ENCODE data around the gene TFF2.

Gene TFF2, protein sequence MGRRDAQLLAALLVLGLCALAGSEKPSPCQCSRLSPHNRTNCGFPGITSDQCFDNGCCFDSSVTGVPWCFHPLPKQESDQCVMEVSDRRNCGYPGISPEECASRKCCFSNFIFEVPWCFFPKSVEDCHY

DNA sequence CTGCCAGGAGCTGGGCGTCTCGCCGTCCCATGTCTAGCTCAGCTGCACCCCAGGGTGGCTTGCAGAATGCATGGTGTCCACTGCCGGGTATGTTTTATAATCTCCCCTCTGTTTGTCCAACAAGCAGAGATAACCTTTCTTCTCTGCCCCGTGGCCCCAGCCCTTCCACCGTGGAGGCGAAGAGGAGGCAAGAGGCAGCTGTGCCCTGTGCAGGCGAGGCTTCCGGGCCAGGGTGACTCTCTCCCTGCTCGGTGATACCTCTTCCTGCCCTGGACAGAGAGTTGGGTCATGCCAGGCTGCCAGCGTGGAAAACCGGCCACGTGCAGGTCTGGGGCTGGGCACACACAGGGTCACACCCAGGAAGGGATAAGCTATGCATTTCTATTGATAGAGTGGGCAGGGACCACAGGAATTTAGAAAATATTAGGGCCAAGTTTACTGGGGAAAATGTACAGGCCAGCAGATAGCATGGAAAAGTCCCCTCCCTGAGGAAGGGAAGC lies at the start of gene TFF2:
Gene TFF2, minus strand, starts transcription at position 68 of the 500 bp plus-strand sequence. Its CDS starts 37 bp downstream, at position 31.
- no peak for DNase-seq

DNA sequence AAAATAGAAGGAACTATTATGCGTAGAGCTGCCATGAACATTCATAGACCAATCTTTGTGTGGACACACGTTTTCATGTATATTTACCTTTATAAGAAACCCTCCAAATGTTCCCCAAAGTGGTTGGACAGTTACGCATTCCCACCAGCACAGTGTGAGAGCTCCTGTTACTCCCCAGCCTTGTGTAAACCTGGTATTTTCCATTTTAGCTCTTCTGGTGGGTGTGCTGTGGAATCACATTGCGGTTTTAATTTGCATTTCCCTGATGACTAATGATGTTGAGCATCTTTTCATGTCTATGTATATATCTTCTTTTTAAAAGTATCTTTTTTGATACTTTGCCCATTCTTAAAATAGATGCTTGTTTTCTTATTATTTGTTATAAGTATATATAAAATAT lies 49.7 kb upstream of the TFF2 start:
- DNase-seq = no peak

DNA sequence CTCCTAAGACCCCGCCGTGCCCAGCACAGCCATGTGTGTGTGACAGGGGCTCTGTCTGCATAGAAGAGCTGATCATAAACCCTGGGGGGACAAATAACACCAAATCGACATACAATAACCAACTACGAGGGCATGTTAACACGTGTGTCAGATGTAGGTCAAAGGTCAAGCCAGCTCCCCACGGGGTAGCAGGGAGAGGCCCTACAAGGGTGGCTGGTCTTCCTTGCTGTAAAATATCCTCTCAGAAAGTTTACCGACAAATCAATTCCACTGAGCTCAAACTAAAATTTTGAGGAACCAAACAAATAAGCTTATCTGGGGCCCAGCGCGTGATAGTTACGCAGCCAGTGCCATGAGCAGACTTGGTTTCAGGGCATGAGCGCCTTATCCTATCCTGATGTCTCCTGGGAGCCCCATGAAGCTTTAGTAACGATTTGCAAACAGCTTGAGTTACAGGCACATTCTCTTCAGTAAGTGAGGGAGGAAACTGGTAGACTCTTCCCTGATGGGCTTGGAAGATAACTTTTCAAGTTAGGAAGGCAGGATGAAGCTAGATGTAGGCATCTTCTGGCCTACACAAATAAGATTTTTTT lies 47.7 kb upstream of the TFF2 start:
- no peak for DNase-seq

DNA sequence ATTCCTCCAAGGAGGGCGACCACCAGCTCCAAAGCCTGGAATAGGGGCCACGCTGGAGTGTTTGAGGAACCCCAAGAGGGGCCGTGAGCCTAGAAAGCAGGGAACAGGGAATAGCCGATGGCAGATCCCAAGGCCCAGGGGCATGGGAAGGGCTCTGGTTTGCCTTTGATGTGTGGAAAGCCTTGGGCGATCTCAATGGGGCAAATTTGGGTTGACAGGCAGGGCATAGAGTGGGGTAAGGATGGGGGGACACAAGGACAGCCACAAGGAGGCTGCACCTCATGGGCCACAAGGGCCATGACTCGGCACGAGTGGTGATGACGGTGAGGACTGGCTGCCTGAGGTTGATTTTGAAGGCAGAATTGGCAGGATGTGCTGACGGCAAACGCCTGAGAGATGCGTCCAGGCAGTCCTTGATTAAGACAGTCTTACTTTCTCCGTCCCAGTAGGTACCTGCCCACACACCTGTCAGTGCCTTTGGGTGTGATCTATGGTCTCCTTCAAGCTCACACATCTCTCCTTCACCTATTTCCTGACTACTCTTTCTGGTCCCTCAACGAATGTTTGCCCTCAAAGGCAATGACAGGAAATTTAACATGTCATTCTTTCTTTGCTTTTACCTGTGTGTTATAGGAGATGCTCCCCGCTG lies 47.1 kb upstream of the TFF2 start:
- DNase-seq = peak; percentile 27

DNA sequence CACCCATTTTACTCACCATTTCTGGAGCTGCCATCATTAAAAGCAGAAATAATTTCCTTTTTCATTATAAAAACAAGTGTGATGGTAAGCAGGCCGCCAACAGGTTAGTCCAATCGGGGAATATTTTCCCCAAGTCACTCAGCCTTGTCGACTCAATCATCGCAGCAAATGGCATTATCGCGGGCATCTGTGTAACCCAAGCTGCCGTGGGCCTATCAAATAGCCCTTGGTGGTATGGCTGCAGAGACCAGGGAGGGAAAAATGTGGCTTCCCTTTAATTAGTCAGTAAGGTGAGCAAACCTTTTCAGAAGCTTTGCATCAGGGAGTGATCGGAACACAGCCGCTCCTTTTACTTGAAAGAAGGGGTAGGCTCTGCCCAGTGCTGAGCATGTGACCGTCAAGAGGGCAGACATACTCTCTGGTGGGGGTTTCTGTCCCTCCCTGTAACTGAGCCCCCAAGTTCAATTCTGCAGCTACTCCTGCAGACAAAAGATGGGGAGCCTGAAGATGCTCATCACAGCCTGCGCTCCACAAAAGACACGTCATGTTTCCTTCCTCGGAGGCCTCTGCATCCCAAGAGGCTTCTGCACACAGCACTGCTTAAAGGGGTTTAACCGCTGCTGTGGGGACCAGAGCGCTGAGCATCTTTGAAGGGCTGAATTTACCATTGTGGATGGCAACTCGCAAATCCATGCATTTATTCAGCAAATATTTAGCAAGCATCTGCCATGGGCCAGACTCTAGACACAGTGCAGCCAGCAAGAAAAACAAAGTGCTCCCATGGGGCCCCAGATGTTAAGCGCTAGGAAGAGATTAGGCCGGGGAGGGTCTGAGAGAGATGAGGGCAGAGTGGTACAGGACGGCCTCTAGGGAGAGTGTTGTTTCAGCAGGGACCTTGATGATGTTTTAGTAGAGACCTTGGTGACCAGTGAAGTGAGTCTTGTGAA lies 46.3 kb upstream of the TFF2 start:
- peak; percentile 21 for DNase-seq

DNA sequence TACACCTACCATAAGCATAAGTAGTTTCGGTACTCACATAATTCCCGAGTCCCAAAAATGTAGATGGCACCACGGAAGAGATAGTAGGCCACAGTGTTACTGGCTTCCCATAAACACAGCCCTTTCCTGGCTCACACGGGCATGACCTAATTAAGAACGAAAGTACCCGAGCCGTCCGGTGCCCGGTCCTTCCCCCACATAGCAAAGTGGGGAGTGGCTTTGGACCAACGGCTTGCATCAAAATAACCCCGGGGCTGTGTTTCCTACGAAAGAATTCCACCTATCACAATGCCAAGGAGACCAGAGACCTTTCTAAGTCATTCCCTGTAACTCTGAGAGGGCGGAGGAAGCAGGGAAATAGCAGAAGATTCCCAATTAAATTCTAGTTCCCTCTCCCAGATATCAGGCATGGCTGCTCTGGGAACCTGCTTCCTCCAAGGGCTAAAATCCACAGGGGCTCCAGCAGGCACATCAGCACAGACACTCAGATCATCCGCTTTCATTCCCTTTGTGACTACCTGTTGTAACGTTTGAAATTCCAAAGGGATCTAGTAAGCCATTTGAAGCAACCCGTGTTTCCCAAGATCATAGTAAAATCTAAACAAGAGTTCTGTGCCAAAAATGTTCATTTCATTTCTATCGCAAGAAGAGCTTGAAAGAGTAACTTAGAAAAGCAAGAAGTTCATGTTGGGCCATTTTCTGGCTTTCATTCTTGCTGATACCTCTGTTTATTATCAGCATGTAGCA lies 45.3 kb upstream of the TFF2 start, which contains the start of gene TMPRSS3:
Gene TMPRSS3, minus strand, starts transcription at position 148 of the 747 bp plus-strand sequence. CDS start 635 bp downstream, outside the sequence.
- no peak for DNase-seq

DNA sequence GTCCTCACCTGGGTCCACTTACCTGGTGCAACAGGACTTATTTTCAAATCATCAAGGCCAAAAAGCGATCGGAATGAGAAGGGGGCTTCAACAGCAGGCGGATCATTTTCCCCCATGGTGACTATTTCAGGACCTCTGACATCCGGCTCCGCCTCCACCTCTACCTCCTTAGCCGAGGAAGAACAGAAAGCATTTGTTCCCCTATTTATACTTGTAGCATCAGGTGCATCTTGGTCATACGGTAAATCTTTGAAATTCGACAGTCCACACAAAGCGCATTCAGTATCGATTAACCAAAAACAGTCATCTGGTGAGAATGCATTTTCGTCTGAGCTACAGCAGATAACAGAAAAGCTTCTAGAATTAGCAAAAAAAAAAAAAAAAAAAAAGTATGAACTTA lies 44.5 kb upstream of the TFF2 start:
- peak; percentile 19 for DNase-seq

DNA sequence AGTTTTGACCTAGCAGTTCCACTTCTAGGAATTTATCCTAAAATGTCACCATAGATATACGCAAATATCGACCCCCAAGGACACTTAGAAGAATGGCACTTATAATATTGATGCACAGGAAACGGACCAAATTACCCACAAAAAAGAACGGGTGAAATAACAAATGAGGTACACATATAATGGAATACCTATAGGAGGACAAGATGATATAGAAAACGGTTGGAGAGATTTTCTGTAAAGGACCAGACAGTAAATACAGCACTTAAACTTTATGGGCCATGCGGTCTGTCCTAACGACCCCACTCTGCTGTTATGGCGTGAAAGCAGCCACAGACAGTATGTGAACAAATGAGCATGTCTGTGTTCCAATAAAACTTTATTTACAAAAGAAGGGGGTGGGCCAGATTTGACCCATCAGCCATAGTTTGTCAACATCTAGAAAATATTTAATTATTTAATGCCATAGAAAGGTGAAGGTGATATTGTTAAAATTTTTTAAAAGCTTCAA lies 42.7 kb upstream of the TFF2 start:
- DNase-seq = no peak

DNA sequence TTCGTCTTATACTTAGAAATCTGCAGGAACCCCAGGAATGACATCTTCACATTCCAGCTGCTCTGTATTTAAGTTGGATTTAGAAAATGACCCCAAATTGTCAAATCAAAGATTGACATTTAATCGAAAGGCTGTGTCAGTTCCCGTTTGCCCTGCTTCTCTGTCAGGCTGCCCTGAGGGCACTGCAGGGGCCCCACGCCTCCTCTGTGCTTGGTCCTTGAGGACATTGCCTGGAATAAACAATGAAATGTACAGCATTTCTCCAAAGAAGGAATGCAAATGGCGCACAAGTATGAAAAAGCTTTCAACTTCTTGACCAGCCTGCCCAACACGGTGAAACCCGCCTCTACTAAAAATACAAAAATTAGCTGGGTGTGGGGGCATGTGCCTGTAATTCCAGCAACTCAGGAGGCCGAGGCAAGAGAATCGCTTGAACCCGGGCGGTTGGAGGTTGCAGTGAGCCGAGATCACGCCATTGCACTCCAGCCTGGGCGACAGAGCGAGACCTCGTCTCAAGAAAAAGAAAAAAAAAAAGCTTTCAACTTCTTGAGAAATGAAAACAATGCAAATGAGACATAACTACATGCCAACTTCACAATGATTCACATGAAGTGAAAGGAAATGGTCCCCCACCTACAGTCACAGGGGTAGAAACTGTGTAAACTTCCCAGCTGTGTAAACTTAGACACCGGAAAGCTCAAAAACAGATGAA lies 42.1 kb upstream of the TFF2 start:
- no peak for DNase-seq

DNA sequence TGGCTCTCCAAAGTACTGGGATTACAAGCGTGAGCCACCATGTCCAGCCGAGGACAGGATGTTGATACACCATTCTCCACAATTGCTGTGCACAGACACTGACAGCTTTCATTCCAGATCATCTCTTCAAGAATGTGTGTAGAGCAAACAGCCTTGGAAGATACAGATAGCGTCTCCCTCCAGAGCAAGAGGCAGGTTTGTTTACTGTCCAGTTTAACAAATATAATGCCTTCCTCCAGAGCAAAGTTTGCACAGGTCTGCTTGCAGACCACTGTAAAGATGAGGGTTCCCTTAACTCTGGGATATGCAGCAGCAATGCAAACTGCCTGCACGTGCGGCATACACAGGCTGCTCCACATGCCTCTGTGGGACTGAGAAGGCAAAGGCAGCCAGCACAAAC lies 40.5 kb upstream of the TFF2 start:
- DNase-seq = no peak

DNA sequence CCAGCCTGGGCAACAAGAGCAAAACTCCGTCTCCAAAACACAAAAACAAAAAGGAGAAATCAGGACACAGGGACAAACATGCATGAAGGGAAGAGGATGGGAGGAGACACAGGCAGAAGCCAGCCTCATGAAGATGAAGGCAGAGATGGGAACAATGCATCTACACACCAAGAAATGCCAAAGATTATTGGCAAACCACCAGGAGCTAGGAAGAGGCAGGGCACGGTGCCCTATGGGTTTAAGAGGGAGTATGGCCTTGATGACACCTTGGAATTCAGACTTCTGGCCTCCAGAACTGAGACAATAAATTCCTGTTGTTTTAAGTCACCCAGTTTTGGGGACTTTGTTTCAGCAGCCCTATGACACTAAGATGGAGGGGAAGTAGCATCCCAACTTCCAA lies 39.9 kb upstream of the TFF2 start:
- no peak for DNase-seq

DNA sequence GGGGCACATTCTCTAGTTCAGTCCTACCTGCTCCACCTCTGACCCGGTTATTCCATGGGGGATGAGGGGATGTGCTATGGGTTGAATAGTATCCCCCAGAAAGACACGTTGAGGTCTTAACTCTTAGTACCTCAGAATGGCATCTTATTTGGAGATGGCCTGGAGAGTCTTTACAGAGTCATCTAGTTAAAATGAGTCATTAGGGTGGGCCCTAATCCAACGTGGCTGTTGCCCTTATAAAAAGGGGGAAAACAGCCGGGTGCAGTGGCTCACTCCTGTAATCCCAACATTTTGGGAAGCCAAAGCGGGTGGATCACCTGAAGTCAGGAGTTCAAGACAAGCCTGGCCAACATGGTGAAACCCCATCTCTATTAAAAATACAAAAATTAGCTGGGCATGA lies 39.4 kb upstream of the TFF2 start:
- no peak for DNase-seq

DNA sequence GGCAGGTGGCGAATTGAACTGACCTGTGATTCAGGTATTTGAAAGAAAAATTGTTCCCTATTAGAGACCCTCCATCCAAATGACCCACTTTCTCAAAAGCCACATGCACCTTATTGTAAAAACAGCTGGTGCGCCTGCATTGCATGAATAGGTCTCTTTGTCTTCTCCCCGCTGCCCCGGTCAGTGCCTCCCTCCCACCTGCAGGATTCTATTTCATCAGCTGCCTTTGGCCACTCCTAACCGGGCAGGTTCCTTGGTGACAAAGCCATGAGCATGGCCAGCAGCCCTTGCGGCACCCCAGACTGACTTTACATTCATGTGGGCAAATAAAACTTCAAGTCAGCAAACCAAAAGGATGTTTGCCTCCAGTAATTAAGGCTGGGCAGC lies 38.6 kb upstream of the TFF2 start:
- no peak for DNase-seq

DNA sequence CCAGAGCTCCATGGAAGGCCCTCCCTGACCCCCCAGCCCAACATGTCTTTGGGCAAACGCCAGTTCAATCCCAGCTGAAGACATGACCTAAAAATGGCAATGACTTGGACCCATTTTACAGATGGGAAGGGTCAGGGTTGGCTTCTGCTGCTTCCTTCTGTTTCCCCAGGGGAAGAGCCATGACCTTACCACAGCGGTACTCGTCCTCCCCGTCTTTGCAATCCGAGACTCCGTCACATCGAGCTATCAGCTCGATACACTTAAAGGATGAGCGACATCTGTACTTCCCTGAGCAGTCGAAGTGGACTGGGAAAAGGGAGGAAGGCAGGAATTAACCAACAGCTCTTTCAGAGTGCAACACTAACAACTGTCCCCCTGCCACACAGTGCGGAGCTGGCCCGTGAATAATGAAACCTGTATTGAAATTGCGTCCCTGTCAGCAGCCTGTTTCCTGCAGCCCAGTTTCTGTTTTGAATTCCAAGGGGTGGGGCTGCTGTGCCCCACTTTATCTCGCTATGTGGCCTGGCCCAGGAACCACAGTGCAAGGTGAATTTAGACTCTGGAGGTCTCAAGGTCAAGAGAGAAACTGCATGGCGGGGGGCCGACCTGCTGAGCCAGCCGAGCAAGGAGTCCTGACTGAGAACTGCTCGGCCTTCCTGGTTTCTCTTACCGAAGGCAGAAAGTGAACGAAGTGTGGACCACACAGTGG lies 38.1 kb upstream of the TFF2 start:
- DNase-seq = no peak

DNA sequence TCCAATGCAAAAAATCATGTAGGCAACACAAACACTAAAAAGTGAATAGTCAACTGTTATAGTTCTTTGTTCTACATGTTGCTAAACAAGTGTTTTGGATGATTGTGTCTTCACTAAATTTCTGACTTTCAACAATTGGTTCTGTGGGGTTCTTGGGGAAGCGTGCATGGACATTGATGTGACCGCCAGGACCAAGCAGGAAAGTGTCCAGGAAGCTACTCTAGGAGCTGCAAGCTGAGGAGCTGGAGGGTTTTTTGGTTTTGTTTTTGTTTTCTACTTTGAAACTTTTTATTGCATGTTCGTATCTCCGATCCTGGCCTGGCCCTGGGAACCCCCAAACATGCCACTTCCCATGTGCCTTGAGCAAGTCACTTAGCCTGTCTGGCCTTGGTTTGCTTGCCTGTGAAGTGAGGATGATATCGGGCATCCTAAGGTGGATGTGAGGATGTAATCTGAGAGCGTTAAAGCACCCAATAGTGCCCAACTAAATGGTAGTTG lies 37.1 kb upstream of the TFF2 start:
- no peak for DNase-seq

DNA sequence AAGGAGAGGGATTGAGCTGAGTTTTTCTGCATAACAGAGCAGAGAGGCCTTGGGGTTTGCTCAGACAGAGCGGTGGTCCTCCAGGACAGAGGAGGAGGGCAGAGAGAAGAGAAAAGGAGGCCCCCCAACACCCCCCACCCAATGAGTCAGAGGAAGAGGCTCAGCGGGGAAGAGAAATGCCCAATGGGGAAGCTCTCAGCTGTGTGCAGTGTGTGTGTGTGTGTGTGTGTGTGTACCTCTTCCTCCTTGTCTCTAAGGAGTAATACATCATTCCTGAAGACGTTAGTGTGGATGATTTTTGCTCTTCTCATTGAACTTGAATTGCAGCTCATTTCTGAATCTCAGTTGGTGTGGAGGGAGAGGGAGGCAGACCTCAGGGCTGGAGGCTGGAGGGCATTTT lies 36.4 kb upstream of the TFF2 start:
- no peak for DNase-seq

DNA sequence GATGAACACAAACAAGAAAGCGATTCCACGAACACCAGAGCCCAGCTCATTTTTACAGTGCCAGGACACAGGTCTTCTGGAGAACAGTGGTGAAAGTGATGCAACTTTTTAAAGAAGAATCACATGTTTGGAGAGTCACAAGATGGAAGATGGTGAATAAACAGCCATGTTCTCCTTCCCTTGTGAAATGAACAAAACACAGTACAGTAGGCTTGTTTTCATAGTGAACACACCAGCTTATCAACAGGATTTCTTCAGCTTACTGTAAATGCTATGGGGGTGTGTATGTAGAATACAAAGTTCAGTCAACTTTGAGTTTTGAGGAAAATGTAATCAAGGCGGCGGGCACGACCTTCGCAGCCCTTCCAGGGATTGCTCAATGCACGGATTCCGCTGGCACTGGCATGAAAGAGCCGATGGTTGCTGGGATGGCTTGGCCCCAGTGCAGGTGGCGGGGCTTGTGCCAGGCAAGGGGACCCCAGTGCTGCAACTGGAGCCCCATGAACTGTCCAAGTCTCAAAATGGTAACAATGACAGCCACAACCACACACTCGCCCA lies 35.3 kb upstream of the TFF2 start:
- no peak for DNase-seq

DNA sequence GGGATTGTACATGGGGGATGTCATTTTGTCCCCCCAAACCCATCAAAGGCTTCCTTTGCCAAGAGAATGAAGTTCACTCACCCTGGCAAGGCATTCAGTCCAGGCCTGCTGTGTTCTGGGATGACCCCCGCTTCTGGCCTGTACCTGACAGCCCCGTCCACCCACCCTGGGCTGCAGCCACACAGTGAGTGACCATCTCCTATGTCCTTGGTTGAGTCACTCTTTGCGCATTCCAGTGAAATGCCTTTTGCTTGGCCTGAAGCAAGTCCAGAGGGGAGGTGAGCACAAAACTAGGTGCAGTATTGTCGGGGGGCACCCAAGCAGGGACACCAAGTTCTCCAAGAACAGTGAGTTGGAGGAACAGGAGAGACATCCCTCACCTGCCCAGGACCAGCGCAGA lies 34.8 kb upstream of the TFF2 start:
- DNase-seq = no peak

DNA sequence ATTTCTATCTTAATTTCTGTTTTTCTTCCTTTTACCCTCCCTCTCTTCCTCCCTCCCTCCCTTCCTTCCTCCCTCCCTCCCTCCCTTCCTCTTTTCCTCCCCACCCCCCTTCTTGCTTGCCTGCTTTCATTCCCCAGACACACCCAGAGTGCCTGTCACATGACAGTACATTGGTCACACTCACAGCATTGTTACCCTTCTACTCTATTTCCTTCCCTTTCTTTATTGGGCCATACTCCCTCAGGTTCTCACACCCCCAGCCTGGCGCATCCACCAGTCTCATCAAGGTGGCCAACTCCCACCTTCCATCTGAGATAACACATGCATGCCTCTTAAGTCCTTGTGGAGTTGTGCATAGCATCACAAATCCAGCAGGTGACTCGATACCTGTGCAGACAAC lies 34.2 kb upstream of the TFF2 start:
- no peak for DNase-seq

DNA sequence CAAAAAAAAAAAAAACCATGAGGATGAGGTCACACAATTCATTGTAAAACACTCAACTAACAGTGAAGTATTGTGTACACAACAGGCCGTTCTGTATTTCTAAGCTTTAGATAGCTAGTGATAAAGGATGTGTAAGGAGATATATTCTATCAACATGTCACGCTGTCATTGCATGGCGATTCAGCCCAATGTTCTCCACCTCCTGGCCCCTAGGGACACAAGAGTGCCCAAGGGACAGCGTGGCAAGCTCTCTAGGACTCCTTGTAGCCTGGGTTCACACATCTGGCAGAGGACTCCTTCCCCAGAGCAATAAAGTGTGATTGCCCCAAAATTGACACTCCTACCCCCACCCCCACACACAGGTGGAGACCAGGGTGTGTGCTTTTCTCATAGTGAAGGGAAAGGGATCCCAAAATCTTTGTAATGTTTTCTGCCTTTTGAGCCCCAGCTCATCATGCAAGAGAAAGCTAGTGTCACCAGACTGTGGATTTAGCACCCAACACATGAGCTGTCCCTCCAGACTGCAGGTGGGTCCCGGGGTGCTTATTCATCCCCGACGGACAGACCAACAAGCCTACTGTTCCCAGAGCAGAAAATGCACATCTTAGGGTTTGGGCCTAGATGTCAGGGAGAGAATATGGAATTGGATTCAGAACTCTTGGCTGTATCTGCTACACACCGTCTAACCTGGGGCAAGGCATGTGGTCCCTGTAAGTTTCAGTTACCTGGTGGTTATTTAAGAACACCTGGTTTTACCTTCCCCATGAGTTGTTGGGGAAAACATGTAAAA lies 33.6 kb upstream of the TFF2 start:
- DNase-seq = no peak
